K562 (cell line): ENCODE measurements around the gene VGLL2. TPM values are rescaled to one million over a fixed set of nuclear protein-coding genes. Genes with fewer than 3 reads are reported as not detected.

ENCODE experiments used
- ATAC-seq: fragments of 200-7000 bp; cut with Tn5 transposase; 3 replicates; pipeline ENCODE4 v1.9.1; 2020; ENCODE audit warnings: moderate library complexity
- Bru-seq: library from RNA; stranded (reverse); fragments of 400-500 nt; gene quantifications from one replicate; lab custom pipeline; 2021; lab: Mats Ljungman, UMichigan
- BruChase-seq, 2 experiments: library from RNA; stranded (reverse); fragments of 400-500 nt; gene quantifications; one replicate each; lab custom pipeline; 2021; lab: Mats Ljungman, UMichigan
- BruUV-seq: library from RNA; stranded (reverse); fragments of 400-500 nt; replicated peaks from 2 replicates; lab custom pipeline; 2021; lab: Mats Ljungman, UMichigan
- CTCF ChIA-PET: fragments of 300-600 bp; formaldehyde crosslinking; extraction: SDS; loops from one replicate; lab custom pipeline; 2021; ENCODE audit warnings: low intra/inter-chr PET ratio; lab: Yijun Ruan, JAX
- POLR2A ChIA-PET: fragments of 300-600, 350-650 bp; sonication (Branson Sonifier 250); formaldehyde crosslinking; extraction: SDS; loops from one replicate; lab custom pipeline; 2021; ENCODE audit warnings: antibody characterized with exemption, inconsistent platforms; lab: Yijun Ruan, JAX
- DNase-seq, 4 experiments: peaks; one replicate each; pipeline versions ENCODE4 v3.0.0 to v3.0.0-alpha.2; 2011 to 2018; ENCODE audit warnings: low spot score in 3 of 4, mixed read lengths in 3 of 4; ENCODE audit errors: extremely low read depth in 1 of 4
- FAIRE-seq: peaks from 2 replicates; lab custom pipeline; 2011; peaks lifted over from hg19 to GRCh38; lab: Jason Lieb, UNC
- H2AFZ ChIP-seq: 2 replicates; pipeline ENCODE4 v1.6.0; 2011; ENCODE audit warnings: low read depth, low read length, control low read depth, inconsistent platforms
- H3K27ac ChIP-seq: fragments of 200-600 bp; 3 replicates; pipeline ENCODE4 v1.8.0; 2011; ENCODE audit warnings: low read depth, mild to moderate bottlenecking, control low read depth, inconsistent platforms, low read length, moderate library complexity, mixed read lengths; ENCODE audit errors: extremely low read depth
- H3K27me3 ChIP-seq, 2 experiments: fragments of 300-600 bp in 1 of 2; 2 replicates in 1 of 2; 3 replicates in 1 of 2; pipeline versions ENCODE4 v1.6.0 to v1.8.0; 2011; ENCODE audit warnings: inconsistent platforms in 2 of 2, low read length in 2 of 2, mild to moderate bottlenecking in 1 of 2, mixed read lengths in 1 of 2, moderate library complexity in 1 of 2; ENCODE audit not compliant: control insufficient read depth in 2 of 2, insufficient read depth in 2 of 2
- H3K36me3 ChIP-seq: fragments of 300-600 bp; 3 replicates; pipeline ENCODE4 v1.8.0; 2011; ENCODE audit warnings: mild to moderate bottlenecking, low read length, inconsistent platforms; ENCODE audit not compliant: control insufficient read depth, insufficient read depth
- H3K4me1 ChIP-seq, 2 experiments: fragments of 200-600 bp in 1 of 2; replicated peaks in 1 of 2; 2 replicates in 1 of 2; 3 replicates in 1 of 2; pipeline versions ENCODE4 v1.5.1 to v1.8.0; 2011; ENCODE audit warnings: inconsistent platforms in 2 of 2, low read length in 2 of 2, mild to moderate bottlenecking in 1 of 2, mixed read lengths in 1 of 2, moderate library complexity in 1 of 2; ENCODE audit not compliant: control insufficient read depth in 2 of 2, insufficient read depth in 2 of 2
- H3K4me2 ChIP-seq: 2 replicates; pipeline ENCODE4 v1.6.1; 2011; ENCODE audit warnings: low read length, control low read depth, inconsistent platforms, mixed read lengths; ENCODE audit not compliant: insufficient read depth
- H3K4me3 ChIP-seq: fragments of 200-600 bp; sonication (generic), shearing (Covaris generic); 2 replicates; pipeline ENCODE4 v1.5.1; 2016; ENCODE audit warnings: control low read depth, inconsistent platforms
- H3K79me2 ChIP-seq: fragments of 200-600 bp; 3 replicates; pipeline ENCODE4 v1.8.0; 2011; ENCODE audit warnings: low read length, inconsistent platforms; ENCODE audit not compliant: control insufficient read depth, insufficient read depth
- H3K9ac ChIP-seq, 2 experiments: 2 replicates each; pipeline versions ENCODE4 v1.6.0 to v1.6.1; 2011; ENCODE audit warnings: low read depth in 2 of 2, low read length in 2 of 2, control low read depth in 1 of 2, inconsistent platforms in 1 of 2, mild to moderate bottlenecking in 1 of 2, mixed read lengths in 1 of 2; ENCODE audit not compliant: insufficient read depth in 1 of 2
- H3K9me1 ChIP-seq: one replicate; pipeline ENCODE4 v1.6.0; 2011; ENCODE audit warnings: inconsistent platforms, mild to moderate bottlenecking, low read length, moderate library complexity; ENCODE audit not compliant: control insufficient read depth, insufficient read depth
- H3K9me3 ChIP-seq: replicated peaks from 2 replicates; pipeline ENCODE4 v1.5.1; 2011; ENCODE audit warnings: low read depth, low read length, inconsistent platforms; ENCODE audit not compliant: control insufficient read depth, insufficient read depth
- H4K20me1 ChIP-seq: replicated peaks from 2 replicates; pipeline ENCODE4 v1.6.1; 2011; ENCODE audit warnings: low read length, inconsistent platforms, mixed read lengths; ENCODE audit not compliant: control insufficient read depth, insufficient read depth
- ESRRA ChIP-seq: fragments of 450-650 bp; IDR thresholded peaks from 2 replicates; pipeline ENCODE4 v1.6.1; 2014; ENCODE audit warnings: low read depth, mild to moderate bottlenecking, moderate library complexity, borderline replicate concordance
- FOXJ3 ChIP-seq: sonication (generic); formaldehyde crosslinking; IDR thresholded peaks from 2 replicates; pipeline ENCODE4 v1.4.0; 2020; ENCODE audit warnings: mild to moderate bottlenecking, missing genetic modification reagents
- FOXP1 ChIP-seq: sonication (generic); formaldehyde crosslinking; IDR thresholded peaks from 2 replicates; pipeline ENCODE4 v1.8.0; 2022; ENCODE audit warnings: mild to moderate bottlenecking, missing genetic modification reagents
- HMBOX1 ChIP-seq: sonication (generic); IDR thresholded peaks from 2 replicates; pipeline ENCODE4 v1.6.1; 2016
- KDM5B ChIP-seq: fragments of 200-600 bp; sonication (generic); IDR thresholded peaks from 2 replicates; pipeline ENCODE4 v1.6.1; 2012; ENCODE audit warnings: low read depth, mild to moderate bottlenecking, moderate library complexity, low read length, control low read depth, inconsistent platforms; ENCODE audit not compliant: insufficient replicate concordance
- KLF13 ChIP-seq: fragments of 450-650 bp; IDR thresholded peaks from 2 replicates; pipeline ENCODE4 v1.6.1; 2016; ENCODE audit warnings: missing genetic modification characterization, low read depth, mild to moderate bottlenecking, missing compliant biosample characterization, moderate library complexity, borderline replicate concordance
- TAF15 ChIP-seq: fragments of 200-400 bp; formaldehyde crosslinking; IDR thresholded peaks from 2 replicates; pipeline ENCODE4 v1.6.1; 2017; ENCODE audit warnings: mild to moderate bottlenecking, low read depth, low read length, moderate library complexity
- THRAP3 ChIP-seq: fragments of 450-650 bp; IDR thresholded peaks from 2 replicates; pipeline ENCODE4 v1.6.1; 2016; ENCODE audit warnings: mild to moderate bottlenecking, inconsistent platforms, borderline replicate concordance
- THRB ChIP-seq: fragments of 450-650 bp; formaldehyde crosslinking; conservative IDR thresholded peaks from 2 replicates; pipeline ENCODE4 v1.4.0; 2022; ENCODE audit warnings: mild to moderate bottlenecking, missing genetic modification characterization
- ZNF324 ChIP-seq: fragments of 250-450 bp; sonication (Bioruptor Pico); IDR thresholded peaks from 2 replicates; pipeline ENCODE4 v1.4.0; 2020; ENCODE audit warnings: mild to moderate bottlenecking
- ZNF592 ChIP-seq: fragments of 450-650 bp; IDR thresholded peaks from 2 replicates; pipeline ENCODE4 v1.6.1; 2017; ENCODE audit warnings: antibody characterized with exemption, mild to moderate bottlenecking
- WGBS: fragments of 100-300 bp; shearing (Covaris generic); methylation state at CpG from one replicate; pipeline ENCODE4 v1.1.6; 2016; ENCODE audit warnings: low coverage, mixed read lengths; ENCODE audit not compliant: insufficient coverage; ENCODE audit errors: missing lambda C conversion rate; 5-methylcytosine and 5-hydroxymethylcytosine counted together
- in situ Hi-C: fragments of 300-500 bp; cut with MboI; formaldehyde crosslinking; loops from 4 replicates; pipeline ENCODE4 v1.15.0; 2018; ENCODE audit warnings: inconsistent platforms, mixed read lengths
- intact Hi-C: fragments of 100-400 bp; cut with micrococcal nuclease; formaldehyde crosslinking; loops from 2 replicates; pipeline ENCODE4 v1.14.2; 2022
- long read RNA-seq, 3 experiments: library from polyadenylated mRNA in 2 of 3; library from RNA in 1 of 3; unstranded in 2 of 3; stranded (forward) in 1 of 3; transcript quantifications; one replicate each; pipeline ENCODE4 v2.0.0, GENCODE V29; 2019 to 2022
- polyA minus RNA-seq, 3 experiments: library from RNA; depleted of rRNA, polyadenylated mRNA; stranded (reverse); fragments of >200 nt; gene quantifications; 2 replicates each; pipeline ENCODE4 v1.2.3, GENCODE V29; 2011
- polyA plus RNA-seq, 8 experiments: library from polyadenylated mRNA; depleted of rRNA in 4 of 8; stranded (reverse) in 5 of 8; unstranded in 3 of 8; fragments of >200 nt; fragmentation: Nextera tagmentation in 2 of 8; fragmentation: Illumina TruSeq in 1 of 8; extraction: Ambion mirVana in 2 of 8; extraction: Trizol in 1 of 8; gene quantifications; 2 replicates each; pipeline versions ENCODE4 v1.2.1 to v1.2.3, GENCODE V29; 2011 to 2014; ENCODE audit warnings: inconsistent platforms in 1 of 8, missing spikeins in 1 of 8
- total RNA-seq, 7 experiments: library from RNA; depleted of rRNA in 6 of 7; stranded (reverse); fragments of >200 nt in 6 of 7; fragmentation: Illumina TruSeq in 2 of 7; extraction: Trizol in 2 of 7; gene quantifications; 2 replicates each; pipeline versions ENCODE4 v1.2.1 to v1.2.3, GENCODE V29; 2011 to 2021; ENCODE audit warnings: low replicate concordance in 1 of 7

Gene VGLL2
- not detected in 2 replicates for total RNA-seq (2011; cell fraction: chromatin; rRNA removed; ENCODE audit: low replicate concordance)
- total RNA-seq (2011; cell fraction: nucleolus; rRNA removed), result not detected in 2 replicates
- total RNA-seq (2011; cell fraction: nucleoplasm; rRNA removed), result not detected in 2 replicates
- total RNA-seq (2014; rRNA removed), result not detected in 2 replicates
- not detected in 2 replicates for total RNA-seq (2014; rRNA removed; fragmentation: Illumina TruSeq; extraction: Trizol)
- not detected in 2 replicates for total RNA-seq (2015; rRNA removed; fragmentation: Illumina TruSeq; extraction: Trizol)
- total RNA-seq (2021), result not detected in 2 replicates
- not detected in 2 replicates for polyA plus RNA-seq (2011; rRNA removed)
- not detected in 2 replicates for polyA plus RNA-seq (2011; cell fraction: cytosol; rRNA removed)
- polyA plus RNA-seq (2011; cell fraction: nucleus; rRNA removed), result not detected in 2 replicates
- polyA plus RNA-seq (2012), result not detected in 2 replicates
- not detected in 2 replicates for polyA plus RNA-seq (2014; fragmentation: Illumina TruSeq; extraction: Trizol)
- not detected for polyA plus RNA-seq (2014; fragmentation: Nextera tagmentation; extraction: Ambion mirVana)
- not detected in 2 replicates for polyA plus RNA-seq (2014; rRNA removed)
- not detected in 2 replicates for polyA minus RNA-seq (2011; rRNA and poly(A)+ RNA removed)
- not detected in 2 replicates for polyA minus RNA-seq (2011; cell fraction: cytosol; rRNA and poly(A)+ RNA removed)
- polyA minus RNA-seq (2011; cell fraction: nucleus; rRNA and poly(A)+ RNA removed), result not detected in 2 replicates
- Bru-seq, nascent RNA, result not detected
- BruChase-seq, experiment 1, labeled RNA remaining after a 2-hour chase, result not detected
- BruChase-seq, experiment 2, labeled RNA remaining after a 6-hour chase, result not detected
- long read RNA-seq, experiment 1, result 0 reads
- long read RNA-seq, experiment 2, result 0 reads
- long read RNA-seq, experiment 3, result 0 reads

GRCh38 chr6:117265410-117266256 lies at the start of gene VGLL2:
Gene VGLL2, plus strand, starts transcription at chr6:117265558. Its CDS starts 206 bp downstream, at chr6:117265764.
- ATAC-seq, result peak; percentile 23; the same call in 2 of the 3 replicates
- no peaks in the 10 kb centered on the region for H3K9me1 ChIP-seq
- BruUV-seq, result no TSS peak
- H3K9ac ChIP-seq, result no peak within 1 kb of the TSS
- H3K27ac ChIP-seq, result no peak within 1 kb of the TSS
- ChIA-PET POLR2A (no interaction called here), CTCF (no interaction called here)
- in situ Hi-C loops, result no loop called here
- peaks cover 0 to 10% of the 10 kb centered on the region in 2 experiments; a peak in 1 of 5 replicates for H3K4me1 ChIP-seq
- no peaks in the 10 kb centered on the region for H3K36me3 ChIP-seq
- no peak within 1 kb of the TSS for H3K4me2 ChIP-seq
- no peaks in the 10 kb centered on the region for H3K9me3 ChIP-seq
- H3K27me3 ChIP-seq, result peaks cover 16 to 43% of the 10 kb centered on the region in 2 experiments; a peak in 3 of 5 replicates
- no peaks in the 10 kb centered on the region for H4K20me1 ChIP-seq
- no peak within 1 kb of the TSS for H2AFZ ChIP-seq
- no peak for DNase-seq
- no peaks in the 10 kb centered on the region for H3K79me2 ChIP-seq
- H3K4me3 ChIP-seq, result no peak within 1 kb of the TSS
- FAIRE-seq, result no peak
- WGBS, result 14% methylated on average over 45 of the region's 63 CpGs
- intact Hi-C loops, result no loop called here
- TF ChIP-seq ESRRA, result no peak
- TF ChIP-seq THRAP3, result no peak
- TF ChIP-seq HMBOX1, result no peak
- no peak for TF ChIP-seq KDM5B
- TF ChIP-seq ZNF592, result no peak
- TF ChIP-seq THRB, result no peak
- no peak for TF ChIP-seq KLF13 (tag)
- no peak for TF ChIP-seq FOXJ3 (CRISPR knock-in tag)
- TF ChIP-seq ZNF324 (CRISPR knock-in tag), result no peak
- no peak for TF ChIP-seq FOXP1
- no peak for TF ChIP-seq TAF15
